MM.1S (cell line): ENCODE data around the gene MBOAT1.

Source experiments
- DNase-seq: peaks from one replicate; pipeline ENCODE4 v3.0.0-alpha.2; 2015
- H2AFZ ChIP-seq: fragments of 300-600 bp; sonication (generic); 2 replicates; pipeline ENCODE4 v1.6.0; 2016; ENCODE audit warnings: antibody characterized with exemption, low read length
- H3F3A ChIP-seq: fragments of 300-600 bp; sonication (generic); 2 replicates; pipeline ENCODE4 v1.6.1; 2016; ENCODE audit warnings: mild to moderate bottlenecking, antibody characterized with exemption, low read length, moderate library complexity, mixed read lengths; ENCODE audit not compliant: insufficient read depth
- H3K27ac ChIP-seq: fragments of 300-600 bp; sonication (generic); 2 replicates; pipeline ENCODE4 v1.5.1; 2016; ENCODE audit warnings: mild to moderate bottlenecking, low read length
- H3K27me3 ChIP-seq: fragments of 300-600 bp; sonication (generic); replicated peaks from 2 replicates; pipeline ENCODE4 v1.6.0; 2016; ENCODE audit warnings: low read length; ENCODE audit not compliant: insufficient read depth
- H3K36me3 ChIP-seq: fragments of 300-600 bp; sonication (generic); replicated peaks from 2 replicates; pipeline ENCODE4 v1.6.1; 2016; ENCODE audit warnings: mild to moderate bottlenecking, low read length, mixed read lengths; ENCODE audit not compliant: insufficient read depth
- H3K4me1 ChIP-seq: fragments of 300-600 bp; sonication (generic); 2 replicates; pipeline ENCODE4 v1.6.1; 2016; ENCODE audit warnings: low read length, mixed read lengths
- H3K4me2 ChIP-seq: fragments of 300-600 bp; sonication (generic); 2 replicates; pipeline ENCODE4 v1.6.0; 2016; ENCODE audit warnings: low read depth, low read length
- H3K4me3 ChIP-seq: fragments of 300-600 bp; sonication (generic); 2 replicates; pipeline ENCODE4 v1.5.1; 2016; ENCODE audit warnings: low read length, mixed read lengths
- H3K79me2 ChIP-seq: fragments of 300-600 bp; sonication (generic); 2 replicates; pipeline ENCODE4 v1.6.1; 2016; ENCODE audit warnings: mixed run types, low read length, mixed read lengths
- H3K9ac ChIP-seq: fragments of 300-600 bp; sonication (generic); 2 replicates; pipeline ENCODE4 v1.6.1; 2016; ENCODE audit warnings: low read length, mixed read lengths
- H3K9me2 ChIP-seq: fragments of 300-600 bp; sonication (generic); replicated peaks from 2 replicates; pipeline ENCODE4 v1.6.1; 2016; ENCODE audit warnings: mild to moderate bottlenecking, low read length, mixed read lengths; ENCODE audit not compliant: insufficient read depth
- H3K9me3 ChIP-seq: fragments of 300-600 bp; sonication (generic); replicated peaks from 2 replicates; pipeline ENCODE4 v1.6.1; 2016; ENCODE audit warnings: mild to moderate bottlenecking, low read length, mixed read lengths; ENCODE audit not compliant: insufficient read depth
- H4K20me1 ChIP-seq: fragments of 300-600 bp; sonication (generic); 2 replicates; pipeline ENCODE4 v1.6.1; 2016; ENCODE audit warnings: mild to moderate bottlenecking, low read length, moderate library complexity, mixed read lengths; ENCODE audit not compliant: insufficient read depth
- EZH2 ChIP-seq: fragments of 300-600 bp; sonication (generic); optimal IDR thresholded peaks from 2 replicates; pipeline ENCODE3; 2017; ENCODE audit warnings: low read depth, mild to moderate bottlenecking, antibody characterized with exemption, low read length, mixed read lengths
- EZH2phosphoT487 ChIP-seq: fragments of 300-600 bp; sonication (generic); IDR thresholded peaks from 2 replicates; pipeline ENCODE4 v1.6.1; 2018; ENCODE audit warnings: antibody characterized with exemption, low read length
- TF ChIP-seq, protein P1 (sequence below): fragments of 300-600 bp; sonication (generic); IDR thresholded peaks from 2 replicates; pipeline ENCODE4 v1.5.1; 2016; ENCODE audit warnings: antibody characterized with exemption, low read length, mixed read lengths

The MBOAT1 gene

DNA sequence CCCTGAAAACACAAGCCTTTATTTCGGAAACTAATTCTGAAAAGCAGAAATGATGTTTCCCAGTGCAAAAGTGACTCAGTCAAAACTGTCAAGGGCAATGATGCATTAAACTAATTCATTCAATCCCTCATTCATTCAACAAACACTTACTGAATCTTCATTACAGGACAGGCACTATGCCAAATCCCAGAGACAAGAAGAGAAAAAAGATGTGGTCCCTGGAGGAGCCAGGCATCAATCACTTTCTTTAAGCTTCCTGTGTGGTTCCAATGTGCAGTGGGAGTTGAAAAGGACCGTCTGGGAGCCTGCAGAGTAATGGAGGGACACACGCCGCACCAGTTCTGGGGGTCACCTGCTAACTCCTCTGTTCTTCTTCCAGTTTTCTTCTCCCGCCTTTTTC, 113.1 kb downstream of the MBOAT1 start:
- no peaks in the 10 kb centered on the region for H3K79me2 ChIP-seq
- no peak overlapping the region for H3K9ac ChIP-seq
- no peaks in the 10 kb centered on the region for H3K9me3 ChIP-seq
- no peak overlapping the region for H3K4me2 ChIP-seq
- no peak overlapping the region for H2AFZ ChIP-seq
- H4K20me1 ChIP-seq: no peaks in the 10 kb centered on the region
- H3K36me3 ChIP-seq: no peaks in the 10 kb centered on the region; the same call in 1 of the 2 replicates
- no peak for DNase-seq
- H3K4me1 ChIP-seq: no peaks in the 10 kb centered on the region
- no peak overlapping the region for H3K4me3 ChIP-seq
- no peaks in the 10 kb centered on the region for H3F3A ChIP-seq
- TF ChIP-seq EZH2 (no peak), EZH2phosphoT487 (no peak)
- TF ChIP-seq, protein P1, sequence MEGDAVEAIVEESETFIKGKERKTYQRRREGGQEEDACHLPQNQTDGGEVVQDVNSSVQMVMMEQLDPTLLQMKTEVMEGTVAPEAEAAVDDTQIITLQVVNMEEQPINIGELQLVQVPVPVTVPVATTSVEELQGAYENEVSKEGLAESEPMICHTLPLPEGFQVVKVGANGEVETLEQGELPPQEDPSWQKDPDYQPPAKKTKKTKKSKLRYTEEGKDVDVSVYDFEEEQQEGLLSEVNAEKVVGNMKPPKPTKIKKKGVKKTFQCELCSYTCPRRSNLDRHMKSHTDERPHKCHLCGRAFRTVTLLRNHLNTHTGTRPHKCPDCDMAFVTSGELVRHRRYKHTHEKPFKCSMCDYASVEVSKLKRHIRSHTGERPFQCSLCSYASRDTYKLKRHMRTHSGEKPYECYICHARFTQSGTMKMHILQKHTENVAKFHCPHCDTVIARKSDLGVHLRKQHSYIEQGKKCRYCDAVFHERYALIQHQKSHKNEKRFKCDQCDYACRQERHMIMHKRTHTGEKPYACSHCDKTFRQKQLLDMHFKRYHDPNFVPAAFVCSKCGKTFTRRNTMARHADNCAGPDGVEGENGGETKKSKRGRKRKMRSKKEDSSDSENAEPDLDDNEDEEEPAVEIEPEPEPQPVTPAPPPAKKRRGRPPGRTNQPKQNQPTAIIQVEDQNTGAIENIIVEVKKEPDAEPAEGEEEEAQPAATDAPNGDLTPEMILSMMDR: no peak
- H3K27me3 ChIP-seq: no peaks in the 10 kb centered on the region
- no peaks in the 10 kb centered on the region for H3K9me2 ChIP-seq
- H3K27ac ChIP-seq: no peak overlapping the region

DNA sequence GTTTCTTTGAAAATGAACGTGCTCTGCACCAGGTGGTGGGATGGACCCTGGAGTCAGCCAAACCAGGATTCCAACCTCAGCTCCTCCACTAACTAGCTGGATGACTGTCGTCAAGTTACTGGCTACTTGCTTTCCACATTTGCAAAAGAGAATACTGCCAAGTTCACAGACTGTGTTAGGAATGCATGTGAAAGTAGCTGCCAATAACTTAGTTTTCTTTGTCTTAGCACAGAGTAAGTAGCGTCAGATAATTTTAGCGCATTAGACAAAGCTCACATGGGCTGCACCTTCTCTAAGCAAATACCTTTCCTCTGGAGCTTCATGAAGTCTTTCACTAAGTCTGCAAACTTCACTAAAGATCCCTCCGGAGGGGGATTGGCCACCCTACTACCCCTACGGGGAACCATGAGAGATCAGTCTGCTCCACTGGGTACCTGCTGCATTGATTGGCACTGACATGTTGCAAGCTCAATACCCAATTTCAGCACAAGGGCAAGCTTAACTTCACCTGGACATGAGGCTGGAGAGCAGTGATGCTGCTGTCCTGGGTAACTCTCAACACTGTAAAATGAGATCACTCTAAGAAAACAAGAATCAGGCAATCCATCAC, 113.9 kb downstream of the MBOAT1 start:
- Histone ChIP-seq H3K9me3 (no peaks in the 10 kb centered on the region), H4K20me1 (no peaks in the 10 kb centered on the region), H3K4me3 (no peak overlapping the region), H3K27me3 (no peaks in the 10 kb centered on the region), H3K27ac (no peak overlapping the region), H3K4me2 (no peak overlapping the region), H3K36me3 (no peaks in the 10 kb centered on the region; the same call in 1 of the 2 replicates), H3K9me2 (no peaks in the 10 kb centered on the region), H3K79me2 (no peaks in the 10 kb centered on the region), H3F3A (no peaks in the 10 kb centered on the region), H3K9ac (no peak overlapping the region), H2AFZ (no peak overlapping the region), H3K4me1 (no peaks in the 10 kb centered on the region)
- DNase-seq: no peak
- TF ChIP-seq, protein P1: no peak
- no peak for TF ChIP-seq EZH2phosphoT487
- no peak for TF ChIP-seq EZH2

DNA sequence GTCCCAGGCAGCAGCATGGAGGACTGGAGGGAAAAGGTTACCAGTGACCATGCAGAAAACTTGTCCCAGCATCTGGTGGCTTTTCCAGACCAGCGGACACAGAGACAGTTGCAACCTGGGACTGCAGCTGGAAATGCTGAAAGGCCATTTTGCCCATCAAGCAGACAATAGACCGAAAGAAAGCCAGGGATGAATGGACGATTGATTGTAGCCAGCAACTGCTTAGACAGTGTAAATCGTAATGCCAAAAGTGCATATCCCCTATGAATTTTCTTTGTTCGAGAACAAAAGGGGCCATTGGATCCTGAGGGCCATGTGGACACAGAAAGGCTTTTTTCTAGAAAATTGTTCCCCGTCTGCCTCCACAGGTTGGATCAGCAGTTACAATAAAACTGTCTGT, 115.7 kb downstream of the MBOAT1 start:
- TF ChIP-seq, protein P1: no peak
- TF ChIP-seq EZH2phosphoT487 (no peak), EZH2 (no peak)
- H3K9ac ChIP-seq: no peak overlapping the region
- no peak overlapping the region for H3K4me2 ChIP-seq

More for the DNA sequence above, 115.7 kb downstream of the MBOAT1 start:
- Histone ChIP-seq H3K9me3 (no peaks in the 10 kb centered on the region), H4K20me1 (0 out of 2 replicates have a peak, but pooled peaks cover 4% of the 10 kb centered on the region), H3K4me3 (no peak overlapping the region), H3K79me2 (no peaks in the 10 kb centered on the region), H3K36me3 (no peaks in the 10 kb centered on the region), H3F3A (peaks cover 6% of the 10 kb centered on the region; the same call in 1 of the 2 replicates), H2AFZ (no peak overlapping the region), H3K27ac (no peak overlapping the region), H3K27me3 (no peaks in the 10 kb centered on the region), H3K4me1 (no peaks in the 10 kb centered on the region), H3K9me2 (no peaks in the 10 kb centered on the region)
- DNase-seq: no peak
